ENCODE data around the gene MORN5.

MORN5 gene

GRCh38 chr9:122151267-122151828, 8.4 kb upstream of the MORN5 start:
- Histone ChIP-seq H3K4me2 (ENCODE audit: low read length) (no peak overlapping the region), H2AFZ (no peak overlapping the region), H3K27me3 (ENCODE audit: control insufficient read depth, insufficient read depth, low read length) (no peaks in the 10 kb centered on the region), H3K4me3 (ENCODE audit: low read depth, low read length) (no peak overlapping the region), H3K9me3 (ENCODE audit: control insufficient read depth, low read length) (no peaks in the 10 kb centered on the region), H3K79me2 (no peaks in the 10 kb centered on the region), H3K27ac (no peak overlapping the region), H3K9ac (no peak overlapping the region), H3K36me3 (ENCODE audit: control insufficient read depth, insufficient read depth, low read length) (no peaks in the 10 kb centered on the region), H3K4me1 (no peaks in the 10 kb centered on the region)
- TF ChIP-seq CTCF (IDR thresholded peaks at IDR 0.05) = no peak

- TF ChIP-seq CTCF (IDR thresholded peaks at IDR 0.05) = no peak
- no peaks in the 10 kb centered on the region for H3K9me3 ChIP-seq (ENCODE audit: control insufficient read depth, low read length)
- no peak overlapping the region for H3K4me3 ChIP-seq (ENCODE audit: low read depth, low read length)
- no peak overlapping the region for H3K4me2 ChIP-seq (ENCODE audit: low read length)
- no peak overlapping the region for H2AFZ ChIP-seq
- H3K9ac ChIP-seq = no peak overlapping the region
- H3K27me3 ChIP-seq (ENCODE audit: control insufficient read depth, insufficient read depth, low read length) = no peaks in the 10 kb centered on the region
- peaks cover 15% of the 10 kb centered on the region for H3K79me2 ChIP-seq
- H3K27ac ChIP-seq = no peak overlapping the region
- no peaks in the 10 kb centered on the region for H3K36me3 ChIP-seq (ENCODE audit: control insufficient read depth, insufficient read depth, low read length)
- peaks cover 7% of the 10 kb centered on the region for H3K4me1 ChIP-seq
These were observed 3.9 kb upstream of the MORN5 start for GRCh38 chr9:122155796-122156195.

GRCh38 chr9:122158202-122158601, 1.5 kb upstream of the MORN5 start:
- Histone ChIP-seq H3K9ac (no peak overlapping the region), H3K27me3 (ENCODE audit: control insufficient read depth, insufficient read depth, low read length) (no peaks in the 10 kb centered on the region), H3K9me3 (ENCODE audit: control insufficient read depth, low read length) (no peaks in the 10 kb centered on the region), H3K27ac (no peak overlapping the region), H2AFZ (no peak overlapping the region), H3K4me2 (ENCODE audit: low read length) (peak overlapping the region; percentile 52), H3K4me1 (peaks cover 7% of the 10 kb centered on the region), H3K79me2 (peaks cover 15% of the 10 kb centered on the region), H3K4me3 (ENCODE audit: low read depth, low read length) (peak overlapping the region; percentile 10), H3K36me3 (ENCODE audit: control insufficient read depth, insufficient read depth, low read length) (peaks cover 3% of the 10 kb centered on the region)
- no peak for TF ChIP-seq CTCF (IDR thresholded peaks at IDR 0.05)

GRCh38 chr9:122159925-122160246, 178 bp downstream of the MORN5 start:
- Histone ChIP-seq H3K27ac (peak overlapping the region; percentile 44), H3K9ac (no peak overlapping the region), H3K4me3 (ENCODE audit: low read depth, low read length) (peak overlapping the region; percentile 97)

More at GRCh38 chr9:122159925-122160246, 178 bp downstream of the MORN5 start:
- Histone ChIP-seq H3K36me3 (ENCODE audit: control insufficient read depth, insufficient read depth, low read length) (peaks cover 3% of the 10 kb centered on the region), H3K4me2 (ENCODE audit: low read length) (peak overlapping the region; percentile 89), H3K27me3 (ENCODE audit: control insufficient read depth, insufficient read depth, low read length) (no peaks in the 10 kb centered on the region), H3K9me3 (ENCODE audit: control insufficient read depth, low read length) (no peaks in the 10 kb centered on the region), H2AFZ (peak overlapping the region; percentile 86), H3K79me2 (peaks cover 15% of the 10 kb centered on the region), H3K4me1 (peaks cover 7% of the 10 kb centered on the region)
- no peak for TF ChIP-seq CTCF (IDR thresholded peaks at IDR 0.05)
